ENCODE measurements around the gene CST8.

DNA sequence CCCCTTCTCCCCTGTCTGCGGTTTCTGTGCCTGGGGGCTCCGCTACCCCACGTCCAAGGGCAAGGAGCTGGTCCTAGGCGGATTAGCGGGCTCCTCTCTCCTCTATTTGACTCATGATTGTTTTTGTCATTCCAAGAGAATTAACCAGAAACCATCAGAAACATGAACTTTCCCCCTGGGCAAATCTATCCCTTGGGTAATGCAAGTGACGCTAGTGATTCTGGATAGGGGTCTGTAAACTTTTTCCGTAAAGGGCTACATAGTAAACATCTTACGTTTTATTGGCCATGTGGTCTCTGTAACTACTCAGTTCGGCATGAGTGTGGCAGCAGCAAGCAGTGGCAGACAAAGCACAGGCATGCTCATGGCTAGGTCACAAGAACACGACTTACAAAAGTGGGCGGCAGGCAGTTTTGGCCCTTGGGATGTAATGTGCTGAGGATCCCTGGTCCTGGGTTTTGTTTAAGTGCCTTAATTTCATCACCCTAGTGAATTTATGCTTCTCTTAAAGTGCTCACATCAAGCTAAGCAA, 38.9 kb upstream of the CST8 start:
- TF ChIP-seq, protein P1, sequence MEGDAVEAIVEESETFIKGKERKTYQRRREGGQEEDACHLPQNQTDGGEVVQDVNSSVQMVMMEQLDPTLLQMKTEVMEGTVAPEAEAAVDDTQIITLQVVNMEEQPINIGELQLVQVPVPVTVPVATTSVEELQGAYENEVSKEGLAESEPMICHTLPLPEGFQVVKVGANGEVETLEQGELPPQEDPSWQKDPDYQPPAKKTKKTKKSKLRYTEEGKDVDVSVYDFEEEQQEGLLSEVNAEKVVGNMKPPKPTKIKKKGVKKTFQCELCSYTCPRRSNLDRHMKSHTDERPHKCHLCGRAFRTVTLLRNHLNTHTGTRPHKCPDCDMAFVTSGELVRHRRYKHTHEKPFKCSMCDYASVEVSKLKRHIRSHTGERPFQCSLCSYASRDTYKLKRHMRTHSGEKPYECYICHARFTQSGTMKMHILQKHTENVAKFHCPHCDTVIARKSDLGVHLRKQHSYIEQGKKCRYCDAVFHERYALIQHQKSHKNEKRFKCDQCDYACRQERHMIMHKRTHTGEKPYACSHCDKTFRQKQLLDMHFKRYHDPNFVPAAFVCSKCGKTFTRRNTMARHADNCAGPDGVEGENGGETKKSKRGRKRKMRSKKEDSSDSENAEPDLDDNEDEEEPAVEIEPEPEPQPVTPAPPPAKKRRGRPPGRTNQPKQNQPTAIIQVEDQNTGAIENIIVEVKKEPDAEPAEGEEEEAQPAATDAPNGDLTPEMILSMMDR (IDR thresholded peaks at IDR 0.05): no peak
- TF ChIP-seq POLR2A (IDR thresholded peaks at IDR 0.05): no peak
